HG03571 (cell line): ENCODE data around the gene TM9SF2.
A peak's percentile ranks its signal among the peaks of the same experiment; 100 is the strongest.

Experiments used
- ATAC-seq: cut with Tn5 transposase; IDR thresholded peaks from one replicate; pipeline ENCODE4 v1.9.1; 2021; ENCODE audit not compliant: unreplicated experiment

The TM9SF2 gene

GRCh38 chr13:99495466-99496183, 5.6 kb upstream of the TM9SF2 start:
- no peak for ATAC-seq

GRCh38 chr13:99496184-99497142, 4.8 kb upstream of the TM9SF2 start:
- ATAC-seq, result peak; percentile 46

- ATAC-seq, result peak; percentile 53
These were observed 2.8 kb upstream of the TM9SF2 start for GRCh38 chr13:99498171-99499161.

- peak; percentile 2 for ATAC-seq
These were observed 461 bp upstream of the TM9SF2 start for GRCh38 chr13:99500839-99501183.

- no peak for ATAC-seq
These were observed 603 bp downstream of the TM9SF2 start for GRCh38 chr13:99501848-99502301.

- no peak for ATAC-seq
These were observed 4.6 kb downstream of the TM9SF2 start for GRCh38 chr13:99505814-99506269.

GRCh38 chr13:99506634-99507033, 5.4 kb downstream of the TM9SF2 start:
- peak; percentile 81 for ATAC-seq

GRCh38 chr13:99507054-99507453, 5.8 kb downstream of the TM9SF2 start:
- no peak for ATAC-seq

- ATAC-seq, result no peak
These were observed 6.3 kb downstream of the TM9SF2 start for GRCh38 chr13:99507551-99507950.

GRCh38 chr13:99507986-99508385, 6.7 kb downstream of the TM9SF2 start:
- no peak for ATAC-seq

- no peak for ATAC-seq
These were observed 8.2 kb downstream of the TM9SF2 start for GRCh38 chr13:99509479-99509878.

GRCh38 chr13:99514801-99515200, 13.5 kb downstream of the TM9SF2 start:
- ATAC-seq, result no peak

GRCh38 chr13:99516153-99516929, 15.1 kb downstream of the TM9SF2 start:
- no peak for ATAC-seq

GRCh38 chr13:99517577-99517976, 16.3 kb downstream of the TM9SF2 start:
- no peak for ATAC-seq

- ATAC-seq, result no peak
These were observed 16.7 kb downstream of the TM9SF2 start for GRCh38 chr13:99517984-99518383.

GRCh38 chr13:99522298-99522697, 21.0 kb downstream of the TM9SF2 start:
- no peak for ATAC-seq

- ATAC-seq, result no peak
These were observed 22.6 kb downstream of the TM9SF2 start for GRCh38 chr13:99523838-99524237.

GRCh38 chr13:99525967-99526366, 24.7 kb downstream of the TM9SF2 start:
- ATAC-seq, result no peak

- no peak for ATAC-seq
These were observed 25.3 kb downstream of the TM9SF2 start for GRCh38 chr13:99526549-99526948.

- ATAC-seq, result no peak
These were observed 26.0 kb downstream of the TM9SF2 start for GRCh38 chr13:99527301-99527700.
